Endometrial microvascular endothelial cells (primary cell): ENCODE measurements around the gene CES3. TPM values are rescaled to one million over a fixed set of nuclear protein-coding genes. Genes with fewer than 3 reads are reported as not detected.

ENCODE experiments used
- in situ Hi-C: cut with HindIII; loops from 2 replicates; pipeline ENCODE4 v1.10.0; 2017; ENCODE audit warnings: low sequenced_read_pairs, low pct_unique_long_range_greater_than_20kb; ENCODE audit errors: inconsistent ontology term
- total RNA-seq: library from RNA; depleted of rRNA; stranded (reverse); fragments of >200 nt; gene quantifications from one replicate; pipeline ENCODE4 v1.2.3, GENCODE V29; 2015; ENCODE audit errors: inconsistent ontology term

CES3 gene
- total RNA-seq, 1 donor from 2014 or later: not detected

- in situ Hi-C loops: no loop called here
Observed at GRCh38 chr16:67017421-67017750, 56.3 kb downstream of the CES3 start.

DNA sequence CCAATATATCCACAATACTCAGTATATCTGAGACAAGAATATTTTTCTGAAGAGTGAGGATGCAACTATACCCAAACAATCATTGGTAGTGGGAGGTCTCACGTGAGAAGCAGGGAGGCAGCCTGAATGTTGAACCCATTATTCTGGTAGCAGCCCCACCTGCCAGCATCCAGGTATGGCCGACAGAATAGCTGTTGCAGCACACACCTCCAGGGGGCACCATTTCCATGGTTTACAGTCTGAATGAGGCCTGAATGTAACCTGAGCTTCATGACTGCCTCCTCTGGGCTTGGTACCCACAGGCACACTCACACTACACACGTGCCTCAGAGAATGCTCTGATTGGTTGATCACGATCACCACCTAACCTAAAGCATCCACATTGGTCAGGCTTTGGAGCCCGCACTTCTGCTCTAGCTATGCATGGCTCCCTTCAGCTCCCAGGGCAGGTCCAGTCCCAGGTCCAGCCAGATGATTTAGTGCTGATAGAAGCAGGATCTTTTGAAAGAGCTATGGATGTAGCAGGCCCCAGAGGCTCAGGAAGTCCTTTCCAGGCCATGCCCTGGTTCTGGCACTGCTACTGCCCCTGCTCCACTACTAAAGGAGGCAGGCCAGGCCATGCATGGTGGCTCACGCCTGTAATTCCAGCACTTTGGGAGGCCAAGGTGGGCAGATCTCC is 56.9 kb downstream of the CES3 start:
- in situ Hi-C loops: no loop called here

- in situ Hi-C loops: no loop called here
Observed at GRCh38 chr16:67019171-67019570, 58.1 kb downstream of the CES3 start.

- in situ Hi-C loops: no loop called here
Observed at GRCh38 chr16:67021321-67021720, 60.3 kb downstream of the CES3 start.

GRCh38 chr16:67022531-67023214 is 61.6 kb downstream of the CES3 start:
- in situ Hi-C loops: no loop called here

- in situ Hi-C loops: no loop called here
Observed at GRCh38 chr16:67023689-67024088, 62.6 kb downstream of the CES3 start.

Other genes starting within 250 kb of the CES3 start
- gene DYNC1LI2, start 209.7 kb upstream of the CES3 start, total RNA-seq: 93.0 TPM
- gene TERB1, start 159.7 kb upstream of the CES3 start, total RNA-seq: not detected
- 70.8 TPM for gene NAE1, start 130.3 kb upstream of the CES3 start, total RNA-seq
- gene CA7, start 116.9 kb upstream of the CES3 start, total RNA-seq: not detected
- 12.5 TPM for gene PDP2, start 80.8 kb upstream of the CES3 start, total RNA-seq
- gene CDH16, start 42.4 kb upstream of the CES3 start, total RNA-seq: not detected
- 0.46 TPM for gene RRAD, start 35.7 kb upstream of the CES3 start, total RNA-seq
- 69.0 TPM for gene CIAO2B, start 26.9 kb upstream of the CES3 start, total RNA-seq
- 43.9 TPM for gene CES2, start 25.8 kb upstream of the CES3 start, total RNA-seq
- gene CES4A, start 27.3 kb downstream of the CES3 start, total RNA-seq: under 0.01 TPM
- gene CBFB, start 67.9 kb downstream of the CES3 start, total RNA-seq: 78.1 TPM
- gene PHAF1, start 148.7 kb downstream of the CES3 start, total RNA-seq: 21.8 TPM
- gene B3GNT9, start 189.7 kb downstream of the CES3 start, total RNA-seq: 4.7 TPM
- gene TRADD, start 198.6 kb downstream of the CES3 start, total RNA-seq: 33.0 TPM
- gene FBXL8, start 198.7 kb downstream of the CES3 start, total RNA-seq: 13.6 TPM
- gene HSF4, start 203.5 kb downstream of the CES3 start, total RNA-seq: not detected
- gene NOL3, start 209.3 kb downstream of the CES3 start, total RNA-seq: 37.5 TPM
- 5.6 TPM for gene MATCAP1, start 222.7 kb downstream of the CES3 start, total RNA-seq
- 6.9 TPM for gene EXOC3L1, start 228.9 kb downstream of the CES3 start, total RNA-seq
- 163 TPM for gene E2F4, start 230.9 kb downstream of the CES3 start, total RNA-seq
- gene ELMO3, start 237.9 kb downstream of the CES3 start, total RNA-seq: 0.37 TPM